Measurements from ENCODE around the gene CNTROB. TPM values are rescaled to one million over a fixed set of nuclear protein-coding genes. Genes with fewer than 3 reads are reported as not detected.

CNTROB gene
- total and polyA plus RNA-seq, 7 donors: 5.5 to 9.6 (median 8.7) TPM

DNA sequence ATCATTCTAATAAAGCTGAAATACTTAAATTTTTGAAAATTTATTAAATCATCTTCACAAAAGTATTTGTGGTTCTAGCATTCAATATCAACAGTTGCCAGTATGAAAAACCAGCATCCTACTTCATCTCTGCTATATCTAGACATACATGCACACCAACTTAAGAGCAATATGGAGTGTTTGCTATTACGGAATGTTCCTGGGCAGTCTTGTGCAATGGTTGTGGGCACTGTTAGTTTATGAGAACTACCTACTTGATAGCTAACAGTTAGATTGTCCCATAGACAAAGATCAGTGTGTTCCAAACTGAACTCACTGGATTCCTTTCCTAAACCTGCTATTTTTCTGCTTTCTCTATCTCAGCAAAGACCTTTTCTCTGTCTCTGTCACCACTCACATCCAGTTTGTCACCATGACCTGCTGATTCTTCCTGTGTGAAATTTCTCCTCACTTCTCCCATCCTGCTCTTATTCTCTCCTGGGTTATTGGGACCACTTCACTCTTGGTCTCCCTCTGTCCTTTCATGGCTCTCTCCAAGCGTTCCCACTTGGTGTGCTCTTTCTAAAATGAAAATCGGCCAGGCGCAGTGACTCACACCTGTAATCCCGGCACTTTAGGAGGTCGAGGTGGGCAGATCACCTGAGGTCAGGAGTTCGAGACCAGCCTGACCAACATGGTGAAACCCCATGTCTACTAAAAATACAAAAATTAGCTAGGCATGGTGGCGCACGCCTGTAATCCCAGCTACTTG is 27.7 kb downstream of the CNTROB start:
- 86 to 90% (median 88%) methylated on average over 9 of the region's 9 CpGs for whole genome bisulfite sequencing, 3 donors
- intact Hi-C loops (cut with DNase I): no loop called here

DNA sequence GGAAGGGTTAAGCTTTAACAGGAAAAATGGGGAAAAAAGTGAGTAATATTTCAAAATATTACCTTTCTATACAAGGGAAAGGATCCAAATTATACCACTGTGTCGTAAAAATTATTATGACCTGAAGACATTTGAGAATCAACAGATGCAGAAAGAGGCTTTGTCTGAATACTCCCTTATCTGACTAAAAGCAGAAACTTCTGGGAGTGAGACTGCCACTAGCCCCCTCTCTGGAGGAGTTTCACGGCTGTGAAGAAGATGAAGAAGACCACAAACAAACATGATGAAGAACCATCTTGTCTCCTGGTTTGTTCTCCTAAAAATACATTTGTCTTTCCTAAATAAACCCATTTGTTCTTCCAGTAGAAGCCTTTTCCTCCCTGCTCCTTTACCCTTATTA is 29.4 kb downstream of the CNTROB start:
- H3K4me3 ChIP-seq: no peak overlapping the region
- intact Hi-C loops (cut with DNase I): no loop called here
- no peaks in the 10 kb centered on the region for H3K36me3 ChIP-seq (ENCODE audit: insufficient read depth in 1 of 2, low read depth in 1 of 2)
- H3K4me1 ChIP-seq: no peaks in the 10 kb centered on the region
- TF ChIP-seq, protein P1, sequence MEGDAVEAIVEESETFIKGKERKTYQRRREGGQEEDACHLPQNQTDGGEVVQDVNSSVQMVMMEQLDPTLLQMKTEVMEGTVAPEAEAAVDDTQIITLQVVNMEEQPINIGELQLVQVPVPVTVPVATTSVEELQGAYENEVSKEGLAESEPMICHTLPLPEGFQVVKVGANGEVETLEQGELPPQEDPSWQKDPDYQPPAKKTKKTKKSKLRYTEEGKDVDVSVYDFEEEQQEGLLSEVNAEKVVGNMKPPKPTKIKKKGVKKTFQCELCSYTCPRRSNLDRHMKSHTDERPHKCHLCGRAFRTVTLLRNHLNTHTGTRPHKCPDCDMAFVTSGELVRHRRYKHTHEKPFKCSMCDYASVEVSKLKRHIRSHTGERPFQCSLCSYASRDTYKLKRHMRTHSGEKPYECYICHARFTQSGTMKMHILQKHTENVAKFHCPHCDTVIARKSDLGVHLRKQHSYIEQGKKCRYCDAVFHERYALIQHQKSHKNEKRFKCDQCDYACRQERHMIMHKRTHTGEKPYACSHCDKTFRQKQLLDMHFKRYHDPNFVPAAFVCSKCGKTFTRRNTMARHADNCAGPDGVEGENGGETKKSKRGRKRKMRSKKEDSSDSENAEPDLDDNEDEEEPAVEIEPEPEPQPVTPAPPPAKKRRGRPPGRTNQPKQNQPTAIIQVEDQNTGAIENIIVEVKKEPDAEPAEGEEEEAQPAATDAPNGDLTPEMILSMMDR (IDR thresholded peaks at IDR 0.05): no peak
- no peaks in the 10 kb centered on the region for H3K9me3 ChIP-seq
- H3K27ac ChIP-seq: no peak overlapping the region
- DNase-seq: no peak
- ATAC-seq: no peak
- peaks cover 2 to 16% (median 3%) of the 10 kb centered on the region in 3 donors for H3K27me3 ChIP-seq (ENCODE audit: insufficient read depth in 3 of 3, low read length in 2 of 3)
- WGBS, 3 donors: 51 to 63% (median 56%) methylated on average over 2 of the region's 2 CpGs

More for the DNA sequence above, 27.7 kb downstream of the CNTROB start:
- Histone ChIP-seq H3K4me1 (no peaks in the 10 kb centered on the region), H3K9me3 (no peaks in the 10 kb centered on the region), H3K36me3 (ENCODE audit: insufficient read depth in 1 of 2, low read depth in 1 of 2) (no peaks in the 10 kb centered on the region), H3K4me3 (no peak overlapping the region), H3K27me3 (ENCODE audit: insufficient read depth in 3 of 3, low read length in 2 of 3) (peaks cover 2 to 16% (median 3%) of the 10 kb centered on the region in 3 donors), H3K27ac (no peak overlapping the region)
- TF ChIP-seq, protein P1 (IDR thresholded peaks at IDR 0.05): no peak
- DNase-seq (no peak), ATAC-seq (no peak)

DNA sequence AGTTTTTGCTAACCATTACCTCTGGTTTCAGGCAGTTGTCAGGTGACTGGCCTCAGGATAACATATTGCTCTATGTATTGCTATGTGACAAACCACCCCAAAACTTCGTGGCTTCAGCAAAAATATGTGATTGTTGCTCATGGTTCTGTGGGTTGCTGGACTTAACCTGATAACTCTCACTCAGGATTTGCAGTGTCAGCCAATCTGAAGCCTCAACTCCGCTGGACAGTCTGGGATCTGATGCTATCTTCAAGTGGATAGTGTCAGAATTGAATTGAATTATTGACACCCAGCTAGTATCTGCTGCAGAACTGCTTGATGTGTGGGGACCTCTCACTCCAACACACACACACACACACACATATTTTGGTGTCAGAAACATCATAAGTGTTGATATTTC is 35.7 kb downstream of the CNTROB start:
- ATAC-seq (no peak), DNase-seq (no peak)
- Histone ChIP-seq H3K9me3 (no peaks in the 10 kb centered on the region), H3K4me3 (no peak overlapping the region), H3K36me3 (ENCODE audit: insufficient read depth in 1 of 2, low read depth in 1 of 2) (no peaks in the 10 kb centered on the region), H3K4me1 (peaks cover 8% of the 10 kb centered on the region), H3K27me3 (ENCODE audit: insufficient read depth in 3 of 3, low read length in 2 of 3) (no peaks in the 10 kb centered on the region), H3K27ac (no peak overlapping the region)
- WGBS, 3 donors: 53 to 67% (median 61%) methylated on average over 2 of the region's 2 CpGs
- intact Hi-C loops (cut with DNase I): no loop called here
- TF ChIP-seq, protein P1 (IDR thresholded peaks at IDR 0.05): no peak

DNA sequence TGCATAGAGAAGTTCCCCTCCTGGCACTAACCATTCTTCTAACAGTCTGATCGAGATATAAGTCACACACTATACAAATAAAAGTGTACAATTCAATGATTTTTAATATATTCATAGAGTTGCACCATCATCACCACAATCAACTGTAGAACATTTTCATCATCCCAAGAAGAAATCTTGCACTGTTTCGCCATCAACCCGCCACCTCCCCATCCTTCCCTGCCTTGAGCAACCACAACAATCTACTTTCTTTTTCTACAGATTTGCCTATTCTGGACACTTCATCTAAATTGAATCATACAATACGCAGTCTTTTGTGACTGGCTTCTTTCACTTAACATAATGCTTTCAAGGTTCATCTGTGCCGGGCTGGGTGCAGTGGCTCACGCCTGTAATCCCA is 37.4 kb downstream of the CNTROB start:
- DNase-seq (no peak), ATAC-seq (no peak)
- Histone ChIP-seq H3K27ac (no peak overlapping the region), H3K4me3 (no peak overlapping the region), H3K4me1 (peaks cover 11% of the 10 kb centered on the region), H3K9me3 (peaks cover 2% of the 10 kb centered on the region), H3K36me3 (ENCODE audit: insufficient read depth in 1 of 2, low read depth in 1 of 2) (no peaks in the 10 kb centered on the region), H3K27me3 (ENCODE audit: insufficient read depth in 3 of 3, low read length in 2 of 3) (no peaks in the 10 kb centered on the region)
- WGBS, 3 donors: 83 to 92% (median 88%) methylated on average over 6 of the region's 6 CpGs
- intact Hi-C loops (cut with DNase I): no loop called here
- TF ChIP-seq, protein P1 (IDR thresholded peaks at IDR 0.05): no peak

DNA sequence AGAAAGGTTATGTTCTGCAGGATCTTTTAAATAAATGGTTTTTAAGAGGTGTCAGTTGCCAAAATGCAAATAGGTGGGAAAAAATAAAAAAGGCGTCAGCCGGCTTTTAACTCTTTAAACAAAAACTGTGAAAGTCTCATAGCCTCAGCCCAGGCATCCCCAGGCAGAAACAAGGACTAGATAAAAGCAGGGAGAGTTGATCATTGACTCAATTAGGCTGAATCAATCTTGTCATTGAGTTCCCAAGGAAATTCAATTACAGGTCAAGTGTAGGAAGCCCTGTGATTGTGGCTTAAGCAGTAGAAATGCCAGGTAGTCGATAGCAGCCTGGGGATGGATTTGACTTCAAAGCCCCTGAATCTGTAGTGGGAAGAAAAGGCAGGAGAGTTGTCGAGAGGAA is 39.6 kb downstream of the CNTROB start:
- intact Hi-C loops (cut with DNase I): no loop called here
- H3K27ac ChIP-seq: no peak overlapping the region
- TF ChIP-seq, protein P1 (IDR thresholded peaks at IDR 0.05): no peak
- ATAC-seq: no peak
- H3K4me1 ChIP-seq: peaks cover 11% of the 10 kb centered on the region
- 70 to 81% (median 77%) methylated on average over 4 of the region's 4 CpGs for WGBS, 3 donors
- DNase-seq: no peak
- H3K4me3 ChIP-seq: no peak overlapping the region
- peaks cover 11% of the 10 kb centered on the region for H3K9me3 ChIP-seq
- H3K27me3 ChIP-seq (ENCODE audit: insufficient read depth in 3 of 3, low read length in 2 of 3): no peaks in the 10 kb centered on the region
- no peaks in the 10 kb centered on the region for H3K36me3 ChIP-seq (ENCODE audit: insufficient read depth in 1 of 2, low read depth in 1 of 2)
